Limb (tissue), 2 donors: ENCODE measurements around the gene LILRA6.
"Not testable (repeated sequence)": the region's sequence is repeated elsewhere in the genome, so short reads cannot be mapped to it uniquely, and the experiment has no call there.

Experiments used
- DNase-seq, 2 donors: peaks; one replicate each; pipeline ENCODE4 v3.0.0-alpha.2; 2016; ENCODE audit errors: extremely low spot score in 2 of 2

Gene LILRA6

GRCh38 chr19:54242646-54243045, at the start of gene LILRA6:
Gene LILRA6 (minus strand): TSS chr19:54242790.
- not testable (repeated sequence) for DNase-seq

GRCh38 chr19:54289160-54289559, 46.6 kb upstream of the LILRA6 start:
- not testable (repeated sequence) for DNase-seq

GRCh38 chr19:54287456-54287855, 44.9 kb upstream of the LILRA6 start:
- DNase-seq, result no peak

GRCh38 chr19:54286283-54286682, 43.7 kb upstream of the LILRA6 start:
- not testable (repeated sequence) for DNase-seq

GRCh38 chr19:54285427-54286056, 43.0 kb upstream of the LILRA6 start:
- not testable (repeated sequence) for DNase-seq

DNA sequence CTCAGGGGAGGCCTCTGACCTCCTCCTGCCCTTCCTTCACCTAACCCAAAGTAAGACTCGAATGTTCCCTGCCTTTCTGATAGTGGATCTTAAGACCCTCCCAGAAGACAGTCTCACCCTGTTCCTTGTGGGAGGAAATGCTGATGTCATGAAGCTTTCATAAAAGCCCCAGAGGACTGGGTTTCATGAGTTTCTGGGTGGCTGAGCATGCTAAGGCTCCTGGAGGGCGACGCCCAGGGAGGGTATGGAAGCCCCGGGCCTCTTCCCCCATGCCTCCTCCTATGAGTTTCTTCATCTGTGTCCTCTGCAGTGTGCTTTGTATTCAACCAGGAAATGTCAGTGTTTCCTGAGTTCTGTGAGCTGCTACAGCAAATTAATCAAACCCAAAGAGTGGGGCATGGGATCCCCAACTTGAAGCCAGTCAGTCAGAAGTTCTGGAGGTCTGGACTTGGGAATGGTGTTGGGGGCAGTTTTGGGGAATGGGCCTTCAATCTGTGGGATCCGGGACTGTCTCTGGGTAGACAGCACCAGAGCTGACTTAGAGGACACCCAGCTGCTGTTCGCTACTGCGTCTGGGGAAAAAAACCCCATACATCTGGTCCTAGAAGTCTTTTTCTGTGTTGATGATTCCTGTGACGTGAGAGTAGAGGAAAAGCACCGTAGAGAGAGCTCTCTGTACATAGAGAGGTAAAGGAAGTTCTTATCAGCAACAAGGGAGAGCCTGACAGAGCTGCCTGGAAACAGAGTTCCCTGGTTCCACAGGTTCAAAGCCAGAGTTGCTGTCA, 40.3 kb upstream of the LILRA6 start:
- DNase-seq, result no peak

GRCh38 chr19:54281729-54282075, 39.1 kb upstream of the LILRA6 start:
- DNase-seq, result not testable (repeated sequence)

- DNase-seq, result no peak
Measured at GRCh38 chr19:54281007-54281728, 38.6 kb upstream of the LILRA6 start, which contains the start of gene LILRB2. Gene LILRB2 (minus strand): TSS chr19:54281110. CDS start chr19:54280496, 614 bp downstream.

GRCh38 chr19:54280441-54280840, 37.9 kb upstream of the LILRA6 start:
- DNase-seq, result not testable (repeated sequence)

DNA sequence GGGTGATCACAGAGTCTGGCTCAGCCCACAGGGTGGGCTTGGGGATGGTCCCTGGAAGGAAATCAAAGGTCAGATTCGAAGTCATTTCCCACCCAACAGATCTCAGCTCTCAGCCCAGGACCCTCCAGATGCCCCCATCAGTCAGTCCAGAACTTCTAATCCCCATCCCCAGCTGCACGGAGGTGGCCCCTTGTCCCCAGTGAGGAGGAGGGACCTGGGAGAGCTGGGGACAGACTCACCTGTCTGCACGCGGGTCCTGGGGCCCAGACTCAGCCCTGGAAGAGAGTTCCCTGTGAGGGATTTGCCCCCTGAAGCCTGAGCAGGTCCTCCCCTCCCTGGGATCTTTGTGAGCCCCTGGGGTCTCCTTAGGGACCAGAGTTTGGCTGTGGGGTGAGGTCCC, 37.4 kb upstream of the LILRA6 start:
- DNase-seq, result not testable (repeated sequence)

DNA sequence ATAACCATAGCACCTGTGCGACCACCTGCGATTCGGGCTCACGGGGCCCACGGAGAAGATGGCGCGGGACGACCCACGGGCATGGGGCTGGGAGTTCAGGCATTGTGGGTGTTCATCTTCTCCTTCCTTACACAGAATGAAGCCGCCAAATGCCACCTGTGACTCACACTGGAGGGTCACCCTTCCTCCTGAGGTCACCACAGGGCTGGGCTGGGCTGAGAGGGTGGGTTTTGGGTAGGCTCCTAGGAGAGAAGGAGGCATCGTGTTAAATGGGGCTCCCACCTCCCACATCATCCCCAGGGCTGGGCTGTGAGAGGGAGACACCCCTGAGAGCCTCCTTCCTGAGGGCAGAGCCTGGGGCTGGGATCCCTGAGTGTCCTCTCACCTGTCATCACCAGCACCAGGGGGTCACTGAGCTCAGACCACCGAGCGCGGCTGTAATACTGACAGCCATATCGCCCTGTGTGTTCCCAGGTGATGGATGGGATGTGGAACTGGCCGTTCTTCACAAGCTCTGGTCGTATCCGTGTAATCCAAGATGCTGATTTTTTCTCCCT, 36.9 kb upstream of the LILRA6 start:
- no peak for DNase-seq

- not testable (repeated sequence) for DNase-seq
Measured at GRCh38 chr19:54278571-54279195, 36.1 kb upstream of the LILRA6 start.

DNA sequence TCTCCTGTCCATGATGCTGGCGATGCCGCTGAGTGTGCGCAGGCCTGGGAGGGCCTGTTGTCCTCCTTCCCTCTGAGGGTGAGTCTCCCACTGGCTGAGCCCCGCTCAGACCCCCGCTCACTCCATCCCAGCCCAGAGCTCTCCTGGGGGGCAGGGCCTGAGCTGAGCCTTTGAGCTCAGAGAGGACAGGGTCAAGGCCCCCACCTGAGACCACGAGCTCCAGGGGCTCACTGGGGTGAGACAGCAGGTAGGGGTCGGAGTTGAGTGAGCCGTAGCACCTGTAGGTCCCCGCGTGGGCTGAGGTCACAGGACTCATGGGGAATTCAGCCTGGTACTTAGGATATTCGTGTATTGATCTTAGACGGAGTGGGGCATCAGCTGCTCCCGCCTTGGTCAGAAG, 35.5 kb upstream of the LILRA6 start:
- DNase-seq, result not testable (repeated sequence)

DNA sequence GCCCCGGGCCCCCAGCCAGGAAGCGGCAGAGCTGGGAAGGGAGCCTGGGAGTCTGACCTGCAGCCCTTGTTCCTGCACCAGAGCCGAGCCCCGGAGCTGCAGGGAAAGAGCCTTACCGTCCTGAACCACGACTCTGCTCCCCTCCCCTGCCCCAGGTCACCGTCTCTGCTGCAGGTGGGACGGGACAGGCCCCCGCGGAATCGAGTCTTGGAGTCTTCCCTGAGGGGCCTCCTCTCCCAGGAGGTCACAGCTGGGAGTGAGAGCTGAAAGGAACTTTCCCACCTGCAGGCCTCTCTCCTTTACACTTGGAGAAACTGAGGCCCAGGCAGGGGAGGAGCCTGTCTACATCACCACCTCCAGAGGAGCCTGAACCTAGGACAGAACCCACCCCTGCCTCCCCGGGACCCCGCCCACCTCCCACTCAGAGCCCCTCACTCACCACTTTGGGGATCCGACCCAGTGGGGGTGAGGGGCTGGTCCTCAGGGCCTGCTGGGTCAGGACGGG, 34.6 kb upstream of the LILRA6 start:
- DNase-seq, result not testable (repeated sequence)

- no peak for DNase-seq
Measured at GRCh38 chr19:54275951-54276350, 33.4 kb upstream of the LILRA6 start.

GRCh38 chr19:54274516-54274915, 31.9 kb upstream of the LILRA6 start:
- peak in 1 of 2 donors; percentile 6 for DNase-seq

DNA sequence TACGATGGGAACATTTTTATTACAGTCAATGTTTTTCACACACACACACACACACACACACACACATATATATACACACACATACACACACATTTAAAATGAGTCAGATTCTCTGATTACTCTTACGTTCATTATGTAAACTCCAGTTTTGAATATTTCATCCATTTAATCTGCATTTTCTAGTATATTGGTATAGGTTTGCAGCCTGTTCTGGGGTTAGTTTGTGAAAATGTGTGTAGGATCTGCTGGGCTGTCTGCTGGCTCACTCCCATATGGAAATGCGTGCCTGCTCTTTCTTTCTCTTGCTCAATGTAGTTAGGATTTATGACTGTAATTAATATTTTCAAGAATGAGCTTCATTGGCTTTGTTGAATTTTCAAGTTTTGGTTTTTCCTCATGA, 31.2 kb upstream of the LILRA6 start:
- DNase-seq, result no peak

DNA sequence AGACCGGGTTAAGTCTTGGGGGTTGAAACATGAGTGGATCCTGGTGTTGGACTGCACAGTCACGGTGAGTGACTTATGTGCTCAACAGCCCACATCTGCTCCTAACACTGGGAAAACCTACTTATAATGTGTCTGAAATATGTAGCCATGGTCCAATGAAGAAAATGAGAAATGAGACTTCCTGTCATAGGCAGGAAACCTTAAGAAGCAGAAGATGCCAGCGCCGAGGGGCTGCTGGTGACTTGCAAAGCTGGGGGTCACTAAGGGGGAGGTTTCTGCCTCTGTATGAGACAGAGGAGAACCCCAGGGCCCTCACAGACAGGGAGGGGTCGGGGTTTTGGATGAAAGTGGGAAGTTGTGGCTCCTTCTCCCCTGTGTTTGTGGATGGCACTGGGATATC, 29.6 kb upstream of the LILRA6 start:
- DNase-seq, result not testable (repeated sequence)

- DNase-seq, result peak in 1 of 2 donors; percentile 5
Measured at GRCh38 chr19:54271587-54271986, 29.0 kb upstream of the LILRA6 start.

- peak in 1 of 2 donors; percentile 7 for DNase-seq
Measured at GRCh38 chr19:54271106-54271505, 28.5 kb upstream of the LILRA6 start.

- no peak for DNase-seq
Measured at GRCh38 chr19:54268936-54269335, 26.3 kb upstream of the LILRA6 start.
